HG02623 (cell line): ENCODE measurements around the gene TIRAP.
"Not testable (repeated sequence)": the region's sequence is repeated elsewhere in the genome, so short reads cannot be mapped to it uniquely, and the experiment has no call there.

ENCODE experiments used
- ATAC-seq: cut with Tn5 transposase; IDR thresholded peaks from one replicate; pipeline ENCODE4 v1.9.1; 2021; ENCODE audit warnings: moderate library complexity; ENCODE audit not compliant: unreplicated experiment

The TIRAP gene, protein sequence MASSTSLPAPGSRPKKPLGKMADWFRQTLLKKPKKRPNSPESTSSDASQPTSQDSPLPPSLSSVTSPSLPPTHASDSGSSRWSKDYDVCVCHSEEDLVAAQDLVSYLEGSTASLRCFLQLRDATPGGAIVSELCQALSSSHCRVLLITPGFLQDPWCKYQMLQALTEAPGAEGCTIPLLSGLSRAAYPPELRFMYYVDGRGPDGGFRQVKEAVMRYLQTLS

DNA sequence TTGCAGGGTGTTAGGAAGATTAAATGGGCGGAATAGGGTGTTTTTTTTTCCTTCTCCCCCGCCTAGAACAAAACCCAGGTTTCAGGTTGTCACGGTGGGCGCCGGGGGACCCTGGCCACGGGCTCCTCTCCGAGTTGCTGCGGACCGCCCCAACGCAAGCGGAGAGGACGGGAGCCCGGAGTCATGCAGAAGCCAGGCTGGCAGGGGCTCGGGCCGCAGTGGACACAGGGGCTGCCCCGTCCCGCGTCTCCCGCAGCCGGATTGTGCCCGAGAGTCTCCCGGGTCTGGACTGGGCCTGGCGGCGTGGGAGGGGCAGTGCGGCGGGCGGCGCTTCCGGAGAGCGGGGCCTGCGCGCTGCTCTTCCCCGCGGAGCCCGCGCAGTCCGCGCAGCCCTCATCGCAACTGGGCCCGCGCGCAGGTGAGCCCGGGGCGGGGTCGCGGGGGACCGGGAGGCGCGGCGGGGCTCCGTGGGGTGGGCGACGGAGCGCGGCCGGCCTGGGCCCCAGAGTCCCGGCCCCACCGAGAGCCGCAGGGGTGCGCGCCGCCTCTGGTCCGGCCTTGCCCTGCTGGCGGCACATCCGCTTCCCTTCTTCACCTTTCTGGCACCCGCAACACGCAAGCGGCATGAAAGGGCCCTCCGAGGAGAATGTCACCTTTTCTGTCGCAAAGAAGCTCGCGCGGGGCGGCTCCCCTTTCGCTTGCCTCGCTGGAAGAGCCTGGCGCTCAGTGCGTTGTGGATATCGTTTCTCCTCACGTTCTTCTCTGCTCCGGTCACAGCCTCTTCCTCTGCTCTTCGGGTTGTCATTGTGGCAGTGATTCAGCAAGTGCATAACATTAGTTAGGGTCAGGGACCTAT, at the start of gene TIRAP:
TIRAP (plus strand) TSS at position 358 of the 856 bp plus-strand sequence. CDS start 7,802 bp downstream, outside the sequence.
- ATAC-seq, result peak; percentile 68

DNA sequence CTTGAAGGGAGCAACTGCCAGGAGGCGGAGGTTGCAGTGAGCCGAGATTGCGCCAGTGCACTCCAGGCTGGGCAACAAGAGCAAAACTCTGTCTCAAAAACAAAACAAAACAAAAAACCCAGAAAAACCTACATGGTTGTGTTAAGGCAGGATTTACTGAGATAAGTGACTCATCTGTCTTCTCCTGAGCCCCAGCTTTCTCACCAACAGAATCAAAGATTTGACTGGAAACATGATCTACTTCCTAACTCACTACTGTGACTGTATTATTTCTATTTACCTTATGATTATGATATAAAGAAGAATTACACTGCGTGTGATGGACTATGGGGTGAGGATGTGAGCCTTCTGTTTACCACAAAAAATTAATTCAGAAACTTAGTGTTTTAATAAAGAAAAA, 49.5 kb upstream of the TIRAP start:
- ATAC-seq, result no peak

DNA sequence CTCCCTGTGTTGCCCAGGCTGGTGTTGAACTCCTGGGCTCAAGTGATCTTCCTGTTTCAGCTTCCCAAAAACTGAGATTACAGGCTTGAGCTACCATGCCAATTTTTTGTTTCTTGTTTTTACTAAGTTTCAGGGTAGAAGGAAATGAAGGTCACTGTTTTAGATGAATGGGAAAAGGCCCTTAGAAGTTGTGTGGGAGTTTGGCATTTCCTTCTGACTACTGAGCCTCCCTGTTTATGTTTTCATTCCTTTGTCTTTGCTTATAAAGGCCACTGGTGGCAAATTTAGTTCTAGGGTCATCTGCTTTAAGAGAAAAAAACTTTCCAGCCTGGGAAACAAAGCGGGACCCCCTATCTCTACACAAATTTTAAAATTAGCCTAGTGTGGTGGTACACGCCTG, 36.3 kb upstream of the TIRAP start:
- ATAC-seq, result no peak

DNA sequence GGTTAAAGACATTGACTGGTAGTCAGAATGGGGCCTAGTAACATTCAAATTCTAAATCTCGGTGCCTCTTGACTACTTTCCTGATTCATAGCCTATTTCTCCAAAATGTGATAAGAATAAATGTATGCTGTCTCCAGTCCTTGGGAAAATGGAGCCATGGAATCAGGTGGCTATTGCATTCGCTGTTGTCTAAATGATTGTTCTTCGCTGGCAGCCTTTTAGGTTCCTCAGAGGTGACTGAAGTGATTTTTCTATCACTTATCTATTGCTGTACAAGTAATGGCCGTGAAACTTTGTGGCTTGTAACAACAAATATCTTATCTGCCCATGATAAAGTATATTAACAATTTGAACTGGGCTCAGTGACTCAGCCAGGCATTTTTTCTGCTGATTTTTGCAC, 29.6 kb upstream of the TIRAP start:
- no peak for ATAC-seq

DNA sequence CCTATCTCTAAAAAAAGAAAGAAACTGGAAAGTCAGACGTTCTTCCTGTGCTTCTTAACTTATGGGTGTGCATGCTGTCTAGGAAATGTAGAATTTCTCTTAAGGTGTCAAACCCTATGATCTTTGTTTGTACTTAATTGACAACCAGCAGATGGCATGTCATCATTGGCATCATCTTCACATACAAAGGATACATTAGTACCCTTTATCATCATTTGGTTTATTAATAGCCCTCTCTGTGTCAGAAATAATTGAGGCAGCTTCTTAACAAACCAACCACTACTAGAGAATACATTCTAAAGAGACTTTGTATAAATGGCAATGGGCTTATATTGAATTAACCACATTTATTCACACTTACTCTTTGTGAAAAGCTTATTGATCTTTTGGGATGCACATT, 28.1 kb upstream of the TIRAP start:
- ATAC-seq, result no peak

DNA sequence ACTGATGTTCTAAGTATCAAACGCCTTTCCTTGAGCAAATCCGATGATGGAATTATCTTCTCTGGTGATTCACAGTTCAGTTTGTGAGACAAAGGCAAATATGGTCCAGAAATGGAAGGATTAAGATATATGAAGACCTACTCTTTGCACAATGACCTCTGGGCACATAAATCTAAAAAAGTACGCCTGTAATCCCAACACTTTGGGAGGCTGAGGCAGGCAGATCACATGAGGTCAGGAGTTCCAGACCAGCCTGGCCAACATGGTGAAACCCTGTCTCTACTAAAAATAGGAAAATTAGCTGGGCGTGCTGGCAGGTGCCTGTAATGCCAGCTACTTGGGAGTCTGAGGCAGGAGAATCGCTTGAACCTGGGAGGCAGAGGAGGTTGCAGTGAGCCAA, 27.4 kb upstream of the TIRAP start:
- ATAC-seq, result not testable (repeated sequence)

DNA sequence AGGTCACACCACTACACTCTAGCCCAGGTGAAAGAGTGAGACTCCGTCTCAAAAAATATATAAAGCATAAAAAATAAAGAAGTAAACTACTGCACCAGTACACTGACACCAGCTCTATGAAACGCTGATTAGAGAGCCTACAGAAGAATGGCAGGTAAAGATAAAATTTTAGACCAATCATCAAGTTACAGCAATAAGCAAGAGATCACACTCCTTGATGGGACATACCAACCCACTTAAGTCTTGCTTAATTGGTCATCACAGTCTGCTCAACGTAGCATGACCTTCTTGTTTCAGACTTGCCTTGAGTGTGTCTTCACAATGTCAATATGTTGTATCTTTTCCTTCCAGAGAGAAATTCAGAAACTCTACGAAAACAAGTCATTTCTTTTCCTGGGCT, 26.7 kb upstream of the TIRAP start:
- ATAC-seq, result no peak

DNA sequence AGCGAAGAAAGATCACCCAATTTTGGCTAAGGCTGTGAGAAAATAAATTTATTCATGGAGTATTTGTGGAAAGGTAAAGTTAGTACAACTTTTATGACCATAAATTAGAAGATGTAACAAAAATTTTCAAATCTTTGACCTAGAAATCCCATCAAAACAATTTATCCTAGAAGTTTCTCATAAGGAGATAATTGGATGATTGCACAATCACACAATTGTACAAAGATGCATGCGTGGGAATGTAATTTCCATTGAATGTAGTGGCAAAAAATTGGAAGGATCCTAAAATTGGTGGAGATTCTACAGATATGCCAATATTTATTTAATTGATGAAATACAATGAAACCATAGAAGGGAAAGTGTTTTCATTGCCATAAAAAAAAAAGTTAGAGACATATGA, 25.7 kb upstream of the TIRAP start:
- ATAC-seq, result no peak

DNA sequence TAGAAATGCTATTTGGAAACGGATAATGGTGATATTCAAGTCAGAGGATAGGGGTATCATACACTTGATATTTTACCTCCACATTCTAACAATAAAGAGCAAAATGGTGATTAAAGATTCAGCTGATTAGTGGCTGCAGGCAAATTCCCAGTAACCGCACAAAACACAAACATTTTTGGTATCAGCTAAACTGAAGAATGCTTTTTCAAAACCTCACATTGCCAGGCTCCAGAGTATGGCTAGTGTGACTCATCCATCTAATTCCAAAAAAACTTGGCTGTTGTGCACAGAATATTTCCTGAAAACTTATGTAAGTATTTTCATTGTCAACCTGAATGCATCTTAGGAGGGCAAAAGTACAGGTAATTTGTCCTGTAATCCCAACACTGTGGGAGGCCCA, 25.1 kb upstream of the TIRAP start:
- no peak for ATAC-seq

DNA sequence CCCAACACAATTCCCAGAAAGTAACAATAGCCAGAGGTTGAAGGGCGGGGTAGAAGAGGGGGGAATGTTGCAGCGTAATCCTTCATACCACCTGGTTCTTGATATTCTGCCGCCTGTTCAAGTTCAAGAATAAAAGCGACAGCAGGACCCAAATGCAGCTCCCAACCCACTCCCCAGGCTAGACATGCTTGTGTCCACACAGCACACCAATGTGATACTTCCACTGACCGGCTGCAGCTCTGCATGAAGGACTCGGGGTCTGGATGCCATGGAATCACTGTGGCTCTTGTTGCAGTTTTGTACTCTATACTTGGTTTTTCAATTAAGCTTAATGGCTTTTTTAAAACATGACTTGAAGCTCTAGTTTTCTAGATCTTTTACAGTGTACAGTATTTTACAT, 20.7 kb upstream of the TIRAP start:
- no peak for ATAC-seq

DNA sequence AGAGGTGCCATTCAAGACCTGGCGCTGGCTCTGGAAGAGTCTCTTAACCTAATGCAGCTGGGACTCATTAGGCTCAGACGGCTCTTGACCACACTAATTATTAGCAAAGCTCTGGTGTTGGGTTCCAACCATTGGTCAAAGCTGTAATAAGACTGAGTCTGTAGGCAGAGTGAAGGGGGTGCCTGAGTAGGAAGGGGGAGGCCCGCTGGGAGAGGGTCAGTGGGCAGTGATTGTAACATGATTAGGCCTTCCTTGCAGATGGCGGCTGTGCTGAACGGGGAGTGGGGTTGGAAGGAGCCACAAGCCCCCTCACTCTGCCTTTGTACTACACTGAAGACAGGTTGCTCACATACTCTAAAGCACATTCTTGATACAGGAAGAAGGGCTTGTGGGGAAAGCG, 19.4 kb upstream of the TIRAP start:
- ATAC-seq, result no peak

DNA sequence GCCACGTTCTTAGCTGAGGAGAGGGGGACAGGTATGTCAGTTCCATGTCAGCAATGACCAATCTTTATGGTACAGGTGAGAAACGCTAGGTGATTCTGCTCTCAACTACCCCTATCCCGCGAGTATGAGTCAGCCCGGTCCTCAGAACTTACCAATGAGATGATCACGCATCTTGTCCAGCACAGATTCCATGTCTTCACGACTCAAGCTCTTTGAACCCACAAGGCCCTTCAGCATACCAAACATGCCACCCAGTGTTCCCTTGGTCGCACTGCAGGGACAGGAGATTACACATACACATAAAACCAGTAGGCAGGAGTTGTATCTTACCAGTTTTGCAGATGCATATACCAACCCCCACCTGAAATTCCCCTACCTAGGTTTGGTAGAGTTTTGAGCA, 17.1 kb upstream of the TIRAP start:
- no peak for ATAC-seq

DNA sequence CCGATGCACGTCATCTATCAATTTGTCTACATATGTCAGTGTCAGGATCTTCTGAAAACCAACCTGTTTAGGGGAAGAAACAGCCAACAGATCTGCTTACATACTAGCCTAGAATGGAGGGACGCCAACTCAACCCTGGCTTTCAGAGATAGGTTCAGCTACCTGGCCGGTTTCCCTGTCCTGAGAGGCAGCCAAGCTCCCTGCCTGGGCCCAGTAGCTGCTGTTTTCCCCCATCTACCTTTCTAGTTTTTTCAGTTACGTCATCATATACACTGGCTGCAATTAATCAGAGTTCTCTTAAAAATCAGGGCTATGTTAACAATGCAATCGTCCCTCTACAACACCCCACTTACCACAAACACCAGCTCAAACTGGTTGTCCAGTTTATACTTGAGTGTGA, 15.2 kb upstream of the TIRAP start:
- no peak for ATAC-seq

DNA sequence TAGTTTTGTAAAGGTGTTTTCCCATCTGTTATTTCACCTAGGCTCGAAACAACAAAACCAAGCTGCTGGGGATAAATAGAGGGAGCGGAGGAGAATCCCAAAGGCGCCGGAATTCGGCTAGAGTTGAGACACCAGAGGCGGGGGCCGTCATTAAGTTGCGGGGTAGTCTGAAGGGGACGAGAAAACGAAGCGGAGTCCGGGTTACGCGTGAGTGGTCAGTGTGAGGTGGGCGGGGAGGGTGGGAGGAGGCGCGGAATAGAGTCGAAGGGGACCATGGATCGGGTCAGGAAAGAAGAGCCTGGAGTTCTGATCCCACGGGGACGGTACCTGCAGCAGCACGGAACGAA, 14.6 kb upstream of the TIRAP start:
- peak; percentile 2 for ATAC-seq

DNA sequence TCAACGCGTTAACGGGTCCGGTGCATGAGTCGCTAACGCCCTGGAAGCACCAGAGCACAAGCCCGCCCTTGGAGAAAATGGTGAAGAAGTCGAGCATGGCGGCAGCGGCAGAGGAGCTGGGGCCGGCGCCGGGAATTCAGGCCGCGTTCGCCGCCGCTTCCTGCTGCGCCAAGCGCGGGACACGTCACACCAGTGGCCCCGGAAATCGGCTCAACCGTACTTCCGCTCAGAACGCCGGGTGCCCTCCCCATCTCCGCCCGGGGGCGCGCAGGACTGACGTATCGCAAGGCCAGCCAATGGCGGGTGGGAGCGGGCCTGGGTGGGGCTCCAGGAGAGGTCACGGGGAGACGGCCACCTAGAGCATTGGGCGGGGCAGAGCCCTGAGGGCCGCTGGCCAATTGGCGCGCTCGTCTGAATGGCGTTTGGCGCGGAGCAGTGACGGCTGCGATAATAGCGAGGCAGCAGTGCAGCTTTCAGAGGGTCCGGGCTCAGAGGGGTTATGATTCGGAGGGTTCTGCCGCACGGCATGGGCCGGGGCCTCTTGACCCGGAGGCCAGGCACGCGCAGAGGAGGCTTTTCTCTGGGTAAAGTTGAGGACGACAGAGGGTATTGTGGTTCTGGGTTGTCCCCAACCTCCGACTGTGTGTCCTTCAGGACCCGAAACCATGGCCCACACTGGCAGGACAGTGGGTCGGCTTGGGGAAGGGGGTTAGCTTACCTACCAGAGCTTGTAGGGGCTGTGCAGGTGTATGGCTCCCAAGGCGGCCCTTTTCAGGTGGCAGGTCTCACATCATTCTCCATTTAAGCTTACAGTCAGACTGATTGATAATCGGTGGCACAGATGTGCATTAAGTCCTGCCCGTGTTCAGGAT, 13.9 kb upstream of the TIRAP start, which contains the start of the genes FOXRED1 and SRPRA:
FOXRED1 (plus strand) TSS at position 447 of the 872 bp plus-strand sequence; CDS start at position 500, 53 bp downstream.
SRPRA (minus strand) TSS at position 188 of the 872 bp plus-strand sequence; CDS start at position 97, 91 bp downstream.
- peak; percentile 98 for ATAC-seq

DNA sequence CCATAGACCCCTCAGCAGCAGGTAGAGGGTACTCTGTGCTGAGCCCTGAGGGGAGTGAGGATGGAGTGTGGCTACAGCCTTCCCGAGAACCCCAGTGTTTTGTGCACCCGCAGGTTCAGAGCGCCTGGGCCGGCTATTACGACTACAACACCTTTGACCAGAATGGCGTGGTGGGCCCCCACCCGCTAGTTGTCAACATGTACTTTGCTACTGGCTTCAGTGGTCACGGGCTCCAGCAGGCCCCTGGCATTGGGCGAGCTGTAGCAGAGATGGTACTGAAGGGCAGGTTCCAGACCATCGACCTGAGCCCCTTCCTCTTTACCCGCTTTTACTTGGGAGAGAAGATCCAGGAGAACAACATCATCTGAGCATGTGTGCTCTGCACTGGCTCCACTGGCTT, 5.6 kb upstream of the TIRAP start:
- no peak for ATAC-seq

DNA sequence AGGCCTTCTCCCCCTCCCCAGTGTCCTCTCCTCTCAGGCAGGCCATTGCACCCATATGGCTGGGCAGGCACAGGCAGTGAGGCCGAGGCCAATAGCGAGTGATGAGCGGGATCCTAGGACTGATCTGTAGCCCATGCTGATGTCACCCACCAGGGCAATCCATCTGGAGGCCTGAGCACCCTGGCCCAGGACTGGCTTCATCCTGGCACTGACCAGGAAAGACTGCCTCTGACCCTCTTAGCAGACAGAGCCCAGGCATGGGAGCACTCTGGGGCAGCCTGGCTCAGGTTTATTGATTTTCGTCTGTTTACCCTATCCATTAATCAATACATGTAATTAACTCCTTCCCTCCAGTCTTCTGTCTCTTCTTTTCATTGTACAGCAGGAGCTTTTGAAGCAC, 5.1 kb upstream of the TIRAP start:
- ATAC-seq, result no peak

DNA sequence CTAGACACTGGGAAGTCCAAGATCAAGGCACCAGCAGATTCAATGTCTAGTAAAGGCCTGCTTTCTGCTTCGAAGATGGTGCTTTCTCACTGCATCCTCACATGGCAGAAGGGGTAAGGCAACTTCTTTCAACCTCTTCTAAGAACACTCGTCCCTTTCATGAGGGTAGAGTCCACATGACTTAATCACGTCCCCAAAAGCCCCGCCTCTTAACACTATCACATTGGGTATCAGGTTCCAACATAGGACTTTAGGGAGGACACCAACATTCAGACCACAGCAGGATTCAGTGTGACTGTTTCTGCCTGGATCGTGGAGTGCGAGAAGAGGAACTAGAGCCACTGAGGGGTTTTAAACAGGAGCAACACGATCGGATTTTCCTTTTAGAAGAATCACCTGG, 3.7 kb upstream of the TIRAP start:
- ATAC-seq, result no peak

DNA sequence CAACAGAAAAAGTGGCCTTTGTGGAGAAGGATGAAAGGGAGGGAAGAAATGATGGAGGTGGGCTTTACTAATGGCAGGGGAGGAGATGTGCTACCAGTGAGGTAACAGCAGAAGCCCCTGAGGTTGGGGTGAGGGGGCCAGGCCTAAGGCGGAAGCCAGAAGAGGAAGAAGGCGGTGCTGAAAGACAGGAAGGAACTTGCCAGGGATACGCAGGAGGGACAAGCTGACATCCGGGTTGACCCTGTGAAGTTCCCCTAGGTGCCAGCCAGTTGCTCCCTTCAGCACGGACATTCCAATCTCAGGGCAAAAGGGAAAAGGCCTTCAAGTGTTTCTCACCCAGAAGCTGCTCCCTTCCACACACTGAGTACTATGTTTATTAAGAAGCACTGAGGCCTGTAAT, 2.3 kb upstream of the TIRAP start:
- ATAC-seq, result no peak

DNA sequence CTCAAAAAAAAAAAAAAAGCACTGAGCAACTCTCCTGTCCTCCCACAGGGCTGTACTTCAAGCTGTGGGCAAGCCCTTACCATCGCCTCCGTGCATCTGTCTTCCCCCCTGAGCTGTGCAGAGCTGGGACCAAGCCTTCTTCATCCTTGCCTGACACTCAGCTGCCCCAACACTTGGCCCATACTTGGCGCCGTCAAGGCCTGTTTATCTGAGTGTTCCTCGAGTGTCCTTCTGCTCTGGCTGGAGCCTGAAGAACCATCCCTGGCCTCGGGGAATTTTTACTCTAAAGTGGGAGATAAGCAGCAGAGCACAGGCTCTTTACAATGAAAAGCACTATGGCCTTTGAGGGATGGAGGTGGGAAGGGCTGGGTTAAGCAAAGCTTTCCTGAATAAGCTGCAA, 1.6 kb upstream of the TIRAP start:
- no peak for ATAC-seq

DNA sequence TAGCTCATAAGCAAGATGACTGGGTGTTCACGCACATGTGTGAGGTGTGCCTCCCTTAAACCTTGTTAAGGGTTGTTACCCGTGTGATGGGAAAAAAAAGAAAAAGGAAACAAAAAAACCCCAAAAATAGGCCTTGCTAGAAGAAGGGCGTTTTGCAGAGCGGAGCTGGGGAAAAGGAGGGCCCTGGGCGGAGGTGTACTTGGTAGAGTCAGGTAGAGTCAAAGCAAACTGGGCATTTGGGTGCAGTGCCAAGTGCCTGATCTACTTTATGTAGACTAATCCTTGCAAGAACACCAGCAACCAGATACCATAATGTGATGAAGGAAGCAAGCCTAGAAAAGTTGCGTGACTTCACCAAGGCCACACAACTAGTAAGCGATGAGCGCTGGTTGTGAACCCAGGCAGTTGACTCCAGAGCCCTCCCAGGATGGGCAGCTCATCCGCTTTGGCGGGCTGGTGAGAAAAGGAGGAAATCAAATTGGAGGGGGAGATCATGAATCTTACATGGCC, 1.2 kb upstream of the TIRAP start:
- no peak for ATAC-seq
